Non-pigmented ciliary epithelial cell (primary cell): ENCODE results near the gene CHIA.
"Not testable (repeated sequence)": the region's sequence is repeated elsewhere in the genome, so short reads cannot be mapped to it uniquely, and the experiment has no call there.

Experiments used
- DNase-seq: peaks from one replicate; pipeline ENCODE4 v3.0.0-alpha.2; 2010; ENCODE audit warnings: low read depth

CHIA gene

GRCh38 chr1:111285879-111286278, 4.8 kb upstream of the CHIA start:
- no peak for DNase-seq

DNA sequence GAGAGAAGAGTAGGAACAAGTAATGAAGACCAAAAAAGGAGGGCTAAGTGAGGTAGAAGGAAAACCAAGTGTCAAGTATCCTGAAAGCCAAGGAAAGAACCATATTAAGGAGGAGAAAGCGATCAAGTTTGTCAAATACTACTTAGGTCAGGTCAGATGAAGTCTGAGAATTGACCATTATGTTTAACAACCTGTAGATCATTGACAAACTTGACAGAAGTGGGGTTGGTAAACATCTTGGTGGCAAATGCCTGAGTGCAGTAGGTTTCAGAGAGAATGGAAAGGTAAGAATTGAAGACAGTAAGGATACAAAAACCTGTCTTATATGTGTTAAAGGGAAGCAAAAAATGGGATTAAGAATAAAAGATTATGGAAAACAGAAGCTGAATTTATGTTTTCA, 3.7 kb upstream of the CHIA start:
- DNase-seq = no peak

DNA sequence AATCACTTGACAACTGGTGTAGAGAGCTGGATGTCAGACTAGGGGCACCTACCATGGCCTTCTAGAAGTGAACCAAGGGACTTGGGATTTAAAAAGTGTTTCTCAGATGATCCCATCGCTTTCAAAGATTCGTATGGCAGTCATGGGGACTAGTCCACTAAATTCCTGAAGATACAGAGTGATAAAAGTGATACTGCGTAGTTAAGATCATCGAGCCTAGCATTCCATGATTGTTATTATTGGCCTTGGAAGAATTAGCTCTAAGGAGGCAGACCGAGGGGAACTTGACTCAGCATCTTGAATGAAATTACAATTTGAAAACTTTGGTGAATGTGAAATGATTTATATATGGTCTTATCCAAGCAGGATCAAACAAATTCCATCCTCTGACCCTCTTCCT, 1.3 kb upstream of the CHIA start:
- no peak for DNase-seq

DNA sequence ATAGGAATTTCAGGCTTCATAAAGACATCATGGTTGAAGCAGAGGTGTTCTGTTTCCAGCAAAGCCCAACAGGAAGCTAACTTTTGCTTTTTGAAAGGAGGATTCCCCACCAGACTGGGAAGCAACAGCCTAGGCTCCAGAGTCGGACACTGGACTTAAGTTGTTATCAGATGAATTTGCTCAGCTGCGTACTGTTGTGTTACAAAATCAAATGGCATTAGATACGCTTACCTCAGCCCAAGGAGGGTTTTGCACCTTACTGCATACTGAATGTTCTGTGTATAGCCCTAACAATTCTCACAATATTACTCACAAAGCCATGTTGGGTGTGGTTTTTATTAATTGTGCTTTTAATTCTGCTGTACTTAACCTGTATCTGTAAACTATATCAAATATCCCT, 547 bp upstream of the CHIA start:
- no peak for DNase-seq

DNA sequence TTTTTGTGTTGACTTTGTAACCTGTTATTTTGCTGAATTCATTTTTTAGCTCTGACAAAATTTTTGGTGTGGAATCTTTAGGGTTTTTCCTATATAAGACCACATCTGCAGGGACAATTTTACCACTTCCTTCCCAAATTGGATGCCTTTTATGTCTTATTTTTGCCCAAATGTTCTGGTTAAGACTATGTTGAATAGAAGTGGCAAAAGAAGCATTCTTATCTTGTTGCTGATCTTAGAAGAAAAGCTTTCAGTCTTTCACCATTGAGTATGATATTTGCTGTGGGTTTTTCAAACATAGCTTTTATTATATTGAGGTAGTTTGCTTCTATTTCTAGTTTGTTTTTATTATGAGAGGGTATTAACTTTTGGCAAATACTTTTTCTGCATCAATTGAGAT, 3.7 kb downstream of the CHIA start:
- no peak for DNase-seq

- DNase-seq = no peak
Measured at GRCh38 chr1:111302374-111302773, 11.7 kb downstream of the CHIA start.

GRCh38 chr1:111309690-111310089, 19.0 kb downstream of the CHIA start:
- DNase-seq = no peak

DNA sequence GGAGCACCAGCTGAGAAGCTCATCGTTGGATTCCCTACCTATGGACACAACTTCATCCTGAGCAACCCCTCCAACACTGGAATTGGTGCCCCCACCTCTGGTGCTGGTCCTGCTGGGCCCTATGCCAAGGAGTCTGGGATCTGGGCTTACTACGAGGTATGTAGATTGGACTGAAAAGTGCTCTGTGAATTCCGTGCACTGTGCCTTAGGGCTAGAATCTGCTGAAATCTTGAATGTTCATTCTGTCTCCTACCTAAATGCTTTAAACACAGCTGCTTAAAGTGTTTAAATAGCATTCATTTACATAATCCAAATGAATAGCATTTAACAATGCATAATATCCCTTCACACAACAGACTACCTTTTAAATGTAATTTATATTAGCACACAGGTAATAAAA, 27.9 kb downstream of the CHIA start:
- no peak for DNase-seq

- DNase-seq = no peak
Measured at GRCh38 chr1:111320066-111320879, 29.6 kb downstream of the CHIA start.

DNA sequence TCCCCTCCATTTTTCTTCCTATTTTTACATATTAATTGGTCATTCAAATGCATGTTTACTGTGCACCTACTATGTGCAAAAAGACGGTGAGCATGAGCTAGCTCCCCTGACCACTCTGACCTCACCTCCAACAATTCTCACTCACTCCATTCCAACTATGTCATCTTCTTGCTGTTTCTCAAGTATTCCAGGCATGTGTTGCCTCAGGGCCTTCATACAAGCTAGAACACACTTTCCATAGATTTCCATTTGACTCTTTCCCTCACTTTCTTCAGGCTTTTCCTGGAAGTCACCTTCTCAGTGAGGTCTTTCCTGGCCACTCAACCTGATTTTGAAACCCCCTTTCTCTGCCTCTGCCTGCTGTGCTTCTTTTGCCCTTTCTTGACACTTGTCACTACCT, 32.6 kb downstream of the CHIA start:
- DNase-seq = no peak

- DNase-seq = no peak
Measured at GRCh38 chr1:111332190-111332589, 41.5 kb downstream of the CHIA start.

GRCh38 chr1:111334169-111334568, 43.5 kb downstream of the CHIA start:
- no peak for DNase-seq

- DNase-seq = not testable (repeated sequence)
Measured at GRCh38 chr1:111335214-111335877, 44.7 kb downstream of the CHIA start.

DNA sequence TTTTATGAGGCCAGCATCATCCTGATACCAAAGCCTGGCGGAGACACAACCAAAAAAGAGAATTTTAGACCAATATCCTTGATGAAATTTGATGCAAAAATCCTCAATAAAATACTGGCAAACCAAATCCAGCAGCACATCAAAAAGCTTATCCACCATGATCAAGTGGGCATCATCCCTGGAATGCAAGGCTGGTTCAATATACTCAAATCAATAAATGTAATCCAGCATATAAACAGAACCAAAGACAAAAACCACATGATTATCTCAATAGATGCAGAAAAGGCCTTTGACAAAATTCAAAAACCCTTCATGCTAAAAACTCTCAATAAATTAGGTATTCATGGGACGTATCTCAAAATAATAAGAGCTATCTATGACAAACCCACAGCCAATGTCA, 48.2 kb downstream of the CHIA start:
- not testable (repeated sequence) for DNase-seq

- peak; percentile 27 for DNase-seq
Measured at GRCh38 chr1:111346089-111346885, 55.6 kb downstream of the CHIA start.

DNA sequence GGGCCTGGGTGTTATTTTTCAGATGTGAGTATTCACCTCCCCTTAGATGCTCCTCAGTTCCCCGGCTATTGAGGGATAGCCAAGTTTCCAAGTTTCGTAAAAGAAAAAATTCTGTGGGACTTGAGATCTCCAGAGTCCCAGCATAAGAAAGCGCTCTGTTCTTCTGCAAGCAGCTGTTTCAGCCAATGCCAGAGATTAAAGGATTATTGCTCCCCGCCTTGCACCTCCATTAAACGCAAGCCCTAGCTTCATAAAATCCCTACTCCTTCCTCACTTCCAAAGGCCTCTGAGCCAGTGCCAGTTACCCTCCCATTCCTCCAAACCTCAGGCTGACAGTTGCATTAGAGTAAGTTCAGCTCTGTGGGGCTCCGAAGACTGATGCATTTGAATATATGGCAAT, 56.4 kb downstream of the CHIA start:
- DNase-seq = no peak

DNA sequence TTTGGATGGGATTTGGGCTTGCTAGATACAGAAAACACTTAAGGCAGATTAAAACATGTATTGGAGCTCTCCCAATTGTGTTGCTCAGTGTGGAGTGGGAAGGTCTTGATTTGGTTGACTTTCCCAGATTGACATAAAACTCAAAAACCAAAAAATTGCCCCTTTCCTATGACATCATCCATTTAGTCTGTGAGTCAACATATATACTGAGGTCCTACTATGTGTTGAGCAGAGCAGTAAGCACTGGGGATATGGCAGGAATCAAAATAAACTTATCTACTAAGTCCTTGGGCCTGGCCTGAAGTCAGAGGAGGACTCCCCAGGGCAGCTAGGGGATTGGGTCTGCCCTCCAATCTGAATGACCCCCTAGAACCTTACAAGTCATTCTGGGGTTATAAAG, 61.0 kb downstream of the CHIA start:
- no peak for DNase-seq

DNA sequence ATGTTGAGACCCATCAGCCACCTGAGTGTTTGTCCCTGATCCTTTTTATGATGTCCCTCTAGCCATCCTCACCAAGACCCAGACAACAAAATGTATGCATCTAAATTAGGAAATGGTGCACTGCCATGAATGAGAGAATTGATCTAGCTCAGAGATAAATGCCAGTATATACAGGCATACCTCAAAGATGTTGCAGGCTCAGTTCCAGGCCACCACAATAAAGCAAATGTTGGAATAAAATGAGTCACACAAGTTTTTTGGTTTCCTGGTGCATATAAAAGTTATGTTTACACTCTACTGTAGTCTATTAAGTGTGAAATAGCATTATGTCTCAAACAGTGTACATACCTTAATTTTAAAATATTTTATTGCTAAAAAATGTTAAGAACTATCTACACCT, 63.9 kb downstream of the CHIA start:
- no peak for DNase-seq

DNA sequence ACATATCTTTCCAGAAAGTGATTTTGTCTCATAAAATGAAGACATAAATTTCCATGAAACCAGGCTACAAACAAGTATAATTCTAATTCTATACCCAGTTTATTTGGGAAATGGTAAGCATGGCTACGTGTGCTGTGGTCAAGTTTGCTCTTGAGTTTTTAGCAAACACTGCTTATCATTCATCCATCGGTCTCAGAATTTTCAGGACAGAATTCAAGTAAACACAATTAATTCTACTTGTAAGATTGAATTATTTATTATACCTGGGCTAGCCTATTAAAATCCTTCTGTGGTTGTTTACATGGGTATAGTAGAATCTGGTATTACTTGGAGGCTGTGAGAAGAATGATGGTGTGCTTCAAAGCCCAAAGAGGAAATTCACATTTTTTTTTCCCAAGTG, 68.3 kb downstream of the CHIA start:
- no peak for DNase-seq

DNA sequence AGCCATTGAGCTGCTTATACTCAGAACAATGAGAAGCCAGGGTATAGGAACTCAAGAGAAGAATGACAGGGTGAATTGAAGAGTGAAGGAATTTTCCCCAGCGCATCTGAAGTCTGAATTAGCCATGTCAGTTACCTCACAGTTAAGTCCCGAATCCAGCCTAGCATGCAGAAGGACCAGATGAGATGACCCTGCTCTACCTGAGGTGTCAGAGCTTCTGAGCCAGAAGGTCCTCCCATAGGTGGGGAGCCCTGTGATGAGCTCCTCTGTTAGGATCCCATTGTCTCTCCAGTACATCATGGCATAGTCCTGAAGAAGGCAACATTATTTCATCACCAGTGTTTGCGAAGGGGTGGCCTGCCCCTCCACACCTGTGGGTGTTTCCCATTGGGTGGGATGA, 68.7 kb downstream of the CHIA start:
- DNase-seq = no peak

DNA sequence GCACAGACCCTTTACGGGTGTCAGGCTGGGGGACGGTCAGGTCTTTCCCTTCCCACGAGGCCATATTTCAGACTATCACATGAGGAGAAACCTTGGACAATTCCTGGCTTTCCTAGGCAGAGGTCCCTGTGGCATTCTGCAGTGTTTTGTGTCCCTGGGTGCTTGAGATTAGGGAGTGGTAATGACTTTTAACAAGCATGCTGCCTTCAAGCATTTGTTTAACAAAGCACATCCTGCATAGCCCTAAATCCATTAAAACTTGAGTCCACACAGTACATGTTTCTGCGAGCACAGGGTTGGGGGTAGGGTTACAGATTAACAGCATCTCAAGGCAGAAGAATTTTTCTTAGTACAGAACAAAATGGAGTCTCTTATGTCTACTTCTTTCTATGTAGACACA, 69.6 kb downstream of the CHIA start:
- not testable (repeated sequence) for DNase-seq

- DNase-seq = no peak
Measured at GRCh38 chr1:111361761-111362160, 71.1 kb downstream of the CHIA start.

DNA sequence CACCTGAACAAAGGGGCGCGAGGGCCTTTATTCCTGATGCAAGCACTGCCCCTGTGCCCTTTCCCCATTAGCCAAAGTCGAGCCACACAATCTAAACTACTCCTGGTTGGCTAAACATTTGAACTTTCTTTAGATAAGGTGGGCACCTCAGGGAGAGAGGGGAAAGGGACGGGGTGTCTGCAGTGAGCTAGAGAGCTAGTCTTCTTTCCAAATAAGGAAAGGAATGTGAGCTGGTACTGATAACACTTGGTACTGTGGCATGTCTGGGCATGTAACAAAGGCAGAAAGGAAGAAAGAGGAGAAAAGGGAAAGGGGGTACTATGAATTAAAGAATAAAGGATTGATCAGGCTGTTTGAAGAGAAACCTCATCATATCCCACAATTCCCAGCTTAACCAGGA, 74.0 kb downstream of the CHIA start:
- no peak for DNase-seq
